GM18867 (cell line): ENCODE measurements around the gene THSD7B.
"Not testable (repeated sequence)": the region's sequence is repeated elsewhere in the genome, so short reads cannot be mapped to it uniquely, and the experiment has no call there.

Source experiments
- ATAC-seq: cut with Tn5 transposase; IDR thresholded peaks from one replicate; pipeline ENCODE4 v1.9.1; 2021; ENCODE audit warnings: mild to moderate bottlenecking, moderate library complexity; ENCODE audit not compliant: unreplicated experiment

Gene THSD7B

DNA sequence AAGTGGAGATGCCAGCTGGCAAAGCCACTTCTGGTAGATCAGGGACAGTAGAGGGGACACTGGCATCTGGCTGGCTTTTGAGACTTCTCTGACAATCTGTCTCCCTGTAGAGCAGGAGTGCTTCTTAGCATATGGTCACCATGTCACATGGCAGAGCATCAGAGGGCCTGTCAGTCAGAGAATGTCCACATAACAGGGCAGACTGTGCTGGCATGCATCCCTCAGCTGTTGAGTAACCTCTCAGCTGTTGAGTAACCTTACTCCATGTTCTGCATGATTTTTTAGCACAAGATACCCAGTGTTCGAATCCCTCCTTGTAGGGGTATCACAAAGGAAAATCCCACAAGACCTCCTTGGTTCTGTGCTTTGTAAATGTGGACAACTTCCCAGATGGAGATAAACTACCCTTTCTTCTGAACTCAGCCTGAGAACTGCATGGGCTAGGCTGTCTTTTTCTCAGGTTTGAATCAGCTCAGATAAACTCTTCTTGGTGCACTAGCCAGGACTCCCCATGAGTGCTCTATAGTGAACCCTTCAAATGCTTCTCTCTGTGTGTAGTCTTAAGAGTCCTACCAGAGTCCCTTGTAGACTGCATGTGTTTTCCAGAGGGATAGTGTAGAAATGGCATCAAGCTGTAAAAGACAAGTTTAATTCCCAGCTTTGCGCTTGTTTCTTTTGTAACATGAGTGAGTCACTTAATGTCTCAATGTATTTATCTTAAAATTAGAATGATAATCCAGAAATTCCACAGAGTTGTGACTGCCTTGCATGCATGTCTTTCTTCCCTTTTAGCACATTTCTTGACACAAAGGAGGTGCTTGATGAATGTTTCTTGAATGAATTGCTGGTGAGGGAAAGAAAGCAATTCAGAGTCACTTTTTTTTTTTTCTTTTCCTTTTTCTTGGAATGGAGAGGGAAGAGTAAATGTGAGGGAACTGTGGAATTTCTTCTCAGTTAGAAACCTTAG is 756.6 kb downstream of the THSD7B start:
- no peak for ATAC-seq

DNA sequence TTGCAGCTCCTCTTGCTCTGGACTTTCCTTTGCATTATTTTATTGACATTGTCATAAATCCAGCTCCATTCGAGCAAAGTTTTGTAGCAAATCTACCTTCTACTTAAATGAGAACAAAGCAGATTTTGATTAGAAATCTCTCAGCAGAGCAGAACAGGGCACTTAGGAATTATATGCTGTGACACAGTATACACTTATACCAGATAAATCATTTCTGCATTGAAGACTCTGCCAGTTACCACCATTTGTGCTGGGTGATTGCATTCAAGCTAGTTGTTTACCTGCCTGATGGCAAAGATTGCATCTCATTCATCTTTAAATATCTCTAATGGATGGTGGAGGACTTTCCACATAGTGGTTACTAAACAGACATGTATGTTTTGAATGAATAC is 757.3 kb downstream of the THSD7B start:
- ATAC-seq: no peak

- ATAC-seq: no peak
Measured at GRCh38 chr2:137523931-137524330, 758.6 kb downstream of the THSD7B start.

GRCh38 chr2:137525132-137525531 is 759.8 kb downstream of the THSD7B start:
- ATAC-seq: no peak

- no peak for ATAC-seq
Measured at GRCh38 chr2:137525641-137526190, 760.4 kb downstream of the THSD7B start.

DNA sequence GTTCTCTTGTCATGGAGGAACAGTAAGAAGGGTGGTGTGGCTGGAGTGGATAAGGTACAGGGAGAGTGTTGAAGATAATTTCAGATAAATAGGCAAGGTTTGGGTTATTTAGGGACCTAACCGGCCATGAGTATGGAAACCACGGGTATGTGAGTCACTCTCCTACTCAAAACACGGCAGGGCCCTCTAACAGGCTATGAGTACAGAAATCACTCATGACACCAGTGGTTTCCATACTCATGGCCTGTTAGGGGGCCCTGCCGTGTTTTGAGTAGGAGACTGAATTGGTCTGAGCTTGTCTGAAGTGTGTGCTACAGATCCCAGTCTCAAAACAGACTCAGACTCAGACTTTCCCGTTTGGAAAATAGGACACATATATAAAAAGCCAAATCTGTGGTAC is 770.6 kb downstream of the THSD7B start:
- peak; percentile 74 for ATAC-seq

- no peak for ATAC-seq
Measured at GRCh38 chr2:137539336-137539735, 774.0 kb downstream of the THSD7B start.

DNA sequence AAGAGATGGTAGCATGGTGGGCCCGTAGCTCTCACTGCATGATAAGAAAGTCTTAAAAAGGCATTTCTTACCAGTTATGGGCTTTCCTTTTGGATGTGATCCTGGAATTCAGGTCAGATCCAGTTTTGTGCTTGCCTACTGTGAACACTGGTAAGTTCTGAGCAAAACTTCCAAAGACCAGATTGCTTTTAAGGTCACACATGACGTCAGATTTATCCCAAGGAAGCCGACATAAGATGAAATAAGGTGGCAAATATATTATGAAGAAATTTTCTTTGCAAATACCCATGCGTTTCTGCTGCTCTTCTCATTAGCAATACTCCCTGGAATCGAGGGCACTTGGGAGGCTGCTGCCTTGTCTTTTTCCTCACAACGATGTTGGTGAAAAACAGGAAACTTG is 782.5 kb downstream of the THSD7B start:
- ATAC-seq: no peak

DNA sequence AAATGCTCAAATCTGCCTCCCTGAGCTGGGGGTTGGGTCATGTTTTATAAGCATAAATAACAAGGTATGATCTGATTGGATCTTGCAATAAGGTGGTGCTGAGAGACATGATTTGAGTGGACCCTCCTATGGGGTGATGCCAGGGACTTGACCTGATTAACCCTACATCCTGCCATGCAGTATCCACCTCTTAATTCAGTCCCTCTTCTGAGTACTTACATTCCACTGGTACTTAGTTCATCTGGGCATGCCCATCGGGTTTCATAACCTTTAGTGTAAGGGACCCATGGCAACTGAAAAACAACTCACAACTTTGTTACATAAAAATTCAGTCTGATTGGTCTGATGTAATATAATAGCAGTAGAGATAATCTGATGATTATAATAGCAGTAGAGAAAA is 801.0 kb downstream of the THSD7B start:
- ATAC-seq: no peak

DNA sequence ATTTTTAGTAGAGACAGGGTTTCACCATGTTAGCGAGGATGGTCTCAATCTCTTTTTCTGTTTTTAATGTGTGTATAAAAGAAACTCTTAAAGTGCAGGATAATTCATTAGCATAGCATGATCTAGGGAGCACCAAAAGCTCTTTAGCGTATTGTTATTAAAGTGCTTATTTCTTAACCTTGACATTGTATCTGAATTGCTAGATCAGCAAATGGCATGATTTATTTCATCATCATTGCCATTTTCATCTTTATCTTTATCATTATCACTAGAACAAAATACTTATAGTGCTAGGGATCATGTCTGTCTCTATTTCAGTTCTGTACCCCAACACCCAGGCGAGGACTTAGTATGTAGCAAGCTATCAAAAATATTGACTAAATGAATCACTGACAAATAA is 805.1 kb downstream of the THSD7B start:
- ATAC-seq: no peak

DNA sequence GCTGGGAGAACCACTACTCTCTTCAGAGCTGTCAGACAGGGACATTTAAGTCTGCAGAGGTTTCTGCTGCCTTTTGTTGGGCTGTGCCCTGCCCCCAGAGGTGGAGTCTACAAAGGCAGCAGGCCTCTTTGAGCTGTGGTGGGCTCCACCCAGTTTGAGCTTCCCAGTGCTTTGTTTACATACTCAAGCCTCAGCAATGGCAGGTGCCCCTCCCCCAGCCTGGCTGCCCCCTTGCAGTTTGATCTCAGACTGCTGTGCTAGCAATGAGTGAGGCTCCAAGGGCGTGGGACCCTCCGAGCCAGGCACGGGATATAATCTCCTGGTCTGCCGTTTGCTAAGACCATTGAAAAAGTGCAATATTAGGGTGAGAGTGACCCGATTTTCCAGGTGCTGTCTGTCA is 822.5 kb downstream of the THSD7B start:
- ATAC-seq: not testable (repeated sequence)

GRCh38 chr2:137588578-137588977 is 823.2 kb downstream of the THSD7B start:
- not testable (repeated sequence) for ATAC-seq

GRCh38 chr2:137590102-137590501 is 824.8 kb downstream of the THSD7B start:
- no peak for ATAC-seq

DNA sequence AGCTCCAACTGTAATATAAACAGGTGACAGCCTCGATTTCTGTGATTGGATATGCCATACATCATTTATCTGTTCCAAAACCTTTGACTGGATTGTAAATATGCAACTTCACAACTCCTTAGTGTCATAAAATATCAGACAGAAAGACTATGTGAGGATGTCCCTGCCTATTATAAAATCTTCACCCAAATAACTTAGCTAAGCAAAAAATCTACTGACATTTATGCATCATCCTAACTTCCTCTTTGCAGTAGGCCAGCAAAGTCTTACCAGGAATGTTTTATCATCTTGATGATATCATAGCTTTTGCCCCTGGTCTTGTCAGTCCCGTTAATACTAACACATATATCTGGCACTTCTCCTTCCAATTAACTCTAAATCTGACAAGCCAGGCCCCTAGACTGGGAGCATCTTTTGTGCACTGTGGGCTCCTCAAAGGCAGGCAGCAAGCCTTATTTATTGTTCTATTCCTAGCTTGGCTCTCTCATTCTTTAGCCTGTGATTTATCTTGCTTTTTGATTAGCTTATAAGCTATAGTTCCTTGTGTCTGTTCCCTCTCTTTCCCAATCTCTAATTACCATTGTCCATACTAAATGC is 842.5 kb downstream of the THSD7B start:
- ATAC-seq: no peak

GRCh38 chr2:137638932-137639331 is 873.6 kb downstream of the THSD7B start:
- no peak for ATAC-seq

DNA sequence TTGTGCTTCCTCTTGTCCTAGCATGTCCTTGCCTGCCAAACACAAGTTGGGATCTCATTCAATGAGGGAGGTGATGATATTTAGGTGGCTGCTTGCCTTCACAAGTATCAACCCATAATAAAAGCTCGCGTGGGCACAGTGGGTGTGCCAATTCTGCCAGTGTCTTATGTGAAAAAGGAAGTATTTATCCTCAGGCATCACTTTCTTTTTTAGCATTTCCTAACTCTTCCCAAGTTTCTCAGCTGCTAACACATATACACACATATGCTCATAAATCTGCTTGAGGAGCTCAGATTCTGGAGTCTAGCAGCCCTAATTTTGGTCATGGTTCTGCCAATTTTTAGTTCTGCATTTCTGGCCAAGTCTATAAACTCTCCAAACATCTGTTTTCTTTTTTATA is 879.4 kb downstream of the THSD7B start:
- no peak for ATAC-seq

DNA sequence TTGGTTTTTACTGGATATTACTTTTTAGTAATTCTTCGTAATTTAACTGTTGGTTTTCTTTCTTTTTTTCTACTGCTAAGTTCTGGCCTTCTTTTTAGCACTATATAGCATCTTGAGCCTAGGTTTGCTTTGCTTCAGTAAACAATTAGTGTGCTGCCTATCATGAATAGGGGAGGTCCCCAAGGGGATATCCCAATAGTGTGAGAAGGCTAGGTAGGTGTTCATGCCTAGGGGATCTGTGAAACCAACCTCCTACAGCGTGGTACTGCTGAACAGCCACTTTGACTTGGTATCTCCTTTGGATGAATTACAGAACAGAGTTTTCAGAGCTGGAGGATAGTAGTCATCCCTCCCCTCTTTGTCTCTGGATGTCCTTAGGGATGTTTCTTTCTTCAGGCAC is 888.7 kb downstream of the THSD7B start:
- no peak for ATAC-seq

- no peak for ATAC-seq
Measured at GRCh38 chr2:137655814-137656213, 890.5 kb downstream of the THSD7B start.

DNA sequence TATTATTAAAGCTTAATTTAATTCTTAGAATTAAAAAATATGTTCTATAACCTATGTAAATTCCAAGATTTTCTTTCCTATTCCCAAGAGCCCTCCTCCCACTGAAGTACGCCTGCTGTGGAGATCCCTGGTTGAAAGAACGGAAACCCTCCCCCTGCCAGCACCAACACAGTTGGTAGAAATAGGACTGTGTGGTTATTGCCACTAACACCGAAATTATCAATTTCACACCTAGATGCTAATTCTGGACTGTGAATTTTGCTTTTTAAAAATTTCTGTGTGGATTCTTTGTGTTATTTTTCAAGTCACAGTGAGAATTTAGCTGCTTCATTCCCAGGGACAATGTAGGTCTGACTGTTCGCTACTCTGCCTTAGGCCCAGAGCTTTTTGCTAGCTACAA is 893.1 kb downstream of the THSD7B start:
- ATAC-seq: peak; percentile 66

GRCh38 chr2:137659616-137660015 is 894.3 kb downstream of the THSD7B start:
- no peak for ATAC-seq

DNA sequence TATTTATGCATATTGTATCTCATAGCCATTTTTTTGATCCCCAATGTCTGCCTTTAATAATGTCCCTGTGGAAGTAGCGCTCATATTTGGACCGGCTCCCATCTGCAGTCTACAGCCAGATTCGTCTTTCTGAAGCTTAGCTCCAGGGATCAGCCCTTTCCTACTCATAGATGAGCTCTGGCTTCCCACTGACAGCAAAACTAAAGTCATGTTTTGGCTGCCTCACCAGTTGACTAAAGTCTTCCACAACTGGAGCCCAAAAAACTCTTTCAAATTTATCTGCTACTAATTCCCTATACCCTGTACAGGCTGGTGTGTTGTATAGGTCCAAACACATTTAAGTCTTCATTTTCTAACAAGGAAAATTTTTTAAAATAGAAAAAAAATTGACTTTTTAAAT is 904.8 kb downstream of the THSD7B start:
- no peak for ATAC-seq

GRCh38 chr2:137672989-137673552 is 907.7 kb downstream of the THSD7B start:
- ATAC-seq: no peak
